ENCODE results near the gene HK1.

HK1 gene

GRCh38 chr10:69243817-69244216 lies 34.5 kb upstream of the HK1 start:
- no peak for ATAC-seq

DNA sequence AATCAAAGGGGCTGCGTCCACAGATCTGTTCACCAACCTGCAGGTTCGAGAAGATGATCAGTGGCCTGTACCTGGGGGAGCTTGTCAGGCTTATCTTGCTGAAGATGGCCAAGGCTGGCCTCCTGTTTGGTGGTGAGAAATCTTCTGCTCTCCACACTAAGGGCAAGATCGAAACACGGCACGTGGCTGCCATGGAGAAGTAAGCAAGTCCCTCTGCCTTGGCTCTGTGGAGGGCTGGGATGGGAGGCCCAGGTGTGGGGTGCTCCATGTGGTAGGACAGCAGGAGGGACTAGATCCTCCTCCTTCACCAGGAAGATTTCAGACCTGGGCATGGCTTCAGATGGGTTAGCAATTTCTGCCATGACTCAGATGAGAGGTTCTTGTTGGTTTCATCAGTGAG lies 32.3 kb upstream of the HK1 start:
- ATAC-seq, result no peak
- no peak for TF ChIP-seq RARB (CRISPR knock-in tag; IDR thresholded peaks at IDR 0.05)
- TF ChIP-seq TCF4 (CRISPR knock-in tag; IDR thresholded peaks at IDR 0.05; ENCODE audit: borderline replicate concordance), result no peak
- TF ChIP-seq ZNF565 (CRISPR knock-in tag; conservative IDR thresholded peaks at IDR 0.05; ENCODE audit: low read depth), result no peak
- no peak for TF ChIP-seq PPARA (CRISPR knock-in tag; IDR thresholded peaks at IDR 0.05; ENCODE audit: borderline replicate concordance)
- no peak for TF ChIP-seq POU6F1 (CRISPR knock-in tag; IDR thresholded peaks at IDR 0.05; ENCODE audit: borderline replicate concordance, low read depth)
- TF ChIP-seq BACH2 (CRISPR knock-in tag; IDR thresholded peaks at IDR 0.05; ENCODE audit: borderline replicate concordance), result no peak
- no peak for TF ChIP-seq ZC3H10 (CRISPR knock-in tag; IDR thresholded peaks at IDR 0.05)
- no peak for TF ChIP-seq ZNF8 (CRISPR knock-in tag; IDR thresholded peaks at IDR 0.05)
- no peak for TF ChIP-seq GLIS3 (CRISPR knock-in tag; IDR thresholded peaks at IDR 0.05)
- TF ChIP-seq SNAI2 (CRISPR knock-in tag; IDR thresholded peaks at IDR 0.05), result no peak
- TF ChIP-seq, protein P1, sequence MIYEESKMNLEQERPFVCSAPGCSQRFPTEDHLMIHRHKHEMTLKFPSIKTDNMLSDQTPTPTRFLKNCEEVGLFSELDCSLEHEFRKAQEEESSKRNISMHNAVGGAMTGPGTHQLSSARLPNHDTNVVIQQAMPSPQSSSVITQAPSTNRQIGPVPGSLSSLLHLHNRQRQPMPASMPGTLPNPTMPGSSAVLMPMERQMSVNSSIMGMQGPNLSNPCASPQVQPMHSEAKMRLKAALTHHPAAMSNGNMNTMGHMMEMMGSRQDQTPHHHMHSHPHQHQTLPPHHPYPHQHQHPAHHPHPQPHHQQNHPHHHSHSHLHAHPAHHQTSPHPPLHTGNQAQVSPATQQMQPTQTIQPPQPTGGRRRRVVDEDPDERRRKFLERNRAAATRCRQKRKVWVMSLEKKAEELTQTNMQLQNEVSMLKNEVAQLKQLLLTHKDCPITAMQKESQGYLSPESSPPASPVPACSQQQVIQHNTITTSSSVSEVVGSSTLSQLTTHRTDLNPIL (CRISPR knock-in tag; IDR thresholded peaks at IDR 0.05; ENCODE audit: low read depth), result no peak
- TF ChIP-seq ISL1 (CRISPR knock-in tag; IDR thresholded peaks at IDR 0.05), result no peak
- no peak for TF ChIP-seq ZNF70 (CRISPR knock-in tag; IDR thresholded peaks at IDR 0.05)
- no peak for TF ChIP-seq OSR1 (CRISPR knock-in tag; IDR thresholded peaks at IDR 0.05)
- TF ChIP-seq CSRNP3 (CRISPR knock-in tag; IDR thresholded peaks at IDR 0.05), result no peak

More at GRCh38 chr10:69243817-69244216, 34.5 kb upstream of the HK1 start:
- TF ChIP-seq ZNF565 (CRISPR knock-in tag; conservative IDR thresholded peaks at IDR 0.05; ENCODE audit: low read depth) (no peak), OSR1 (CRISPR knock-in tag; IDR thresholded peaks at IDR 0.05) (no peak), ZFP3 (CRISPR knock-in tag; IDR thresholded peaks at IDR 0.05) (no peak), BACH2 (CRISPR knock-in tag; IDR thresholded peaks at IDR 0.05; ENCODE audit: borderline replicate concordance) (no peak), TSHZ2 (CRISPR knock-in tag; IDR thresholded peaks at IDR 0.05) (no peak), GLIS3 (CRISPR knock-in tag; IDR thresholded peaks at IDR 0.05) (no peak), TOX (CRISPR knock-in tag; IDR thresholded peaks at IDR 0.05; ENCODE audit: borderline replicate concordance) (no peak), ISL1 (CRISPR knock-in tag; IDR thresholded peaks at IDR 0.05) (no peak), ZNF70 (CRISPR knock-in tag; IDR thresholded peaks at IDR 0.05) (no peak), TCF4 (CRISPR knock-in tag; IDR thresholded peaks at IDR 0.05; ENCODE audit: borderline replicate concordance) (no peak), CSDC2 (CRISPR knock-in tag; IDR thresholded peaks at IDR 0.05) (no peak), ZFP30 (CRISPR knock-in tag; IDR thresholded peaks at IDR 0.05) (no peak), ESRRG (CRISPR knock-in tag; IDR thresholded peaks at IDR 0.05) (no peak), PPARA (CRISPR knock-in tag; IDR thresholded peaks at IDR 0.05; ENCODE audit: borderline replicate concordance) (no peak), RARB (CRISPR knock-in tag; IDR thresholded peaks at IDR 0.05) (no peak), ZNF8 (CRISPR knock-in tag; IDR thresholded peaks at IDR 0.05) (no peak), SNAI2 (CRISPR knock-in tag; IDR thresholded peaks at IDR 0.05) (no peak), POU6F1 (CRISPR knock-in tag; IDR thresholded peaks at IDR 0.05; ENCODE audit: borderline replicate concordance, low read depth) (no peak)
- TF ChIP-seq, protein P2, sequence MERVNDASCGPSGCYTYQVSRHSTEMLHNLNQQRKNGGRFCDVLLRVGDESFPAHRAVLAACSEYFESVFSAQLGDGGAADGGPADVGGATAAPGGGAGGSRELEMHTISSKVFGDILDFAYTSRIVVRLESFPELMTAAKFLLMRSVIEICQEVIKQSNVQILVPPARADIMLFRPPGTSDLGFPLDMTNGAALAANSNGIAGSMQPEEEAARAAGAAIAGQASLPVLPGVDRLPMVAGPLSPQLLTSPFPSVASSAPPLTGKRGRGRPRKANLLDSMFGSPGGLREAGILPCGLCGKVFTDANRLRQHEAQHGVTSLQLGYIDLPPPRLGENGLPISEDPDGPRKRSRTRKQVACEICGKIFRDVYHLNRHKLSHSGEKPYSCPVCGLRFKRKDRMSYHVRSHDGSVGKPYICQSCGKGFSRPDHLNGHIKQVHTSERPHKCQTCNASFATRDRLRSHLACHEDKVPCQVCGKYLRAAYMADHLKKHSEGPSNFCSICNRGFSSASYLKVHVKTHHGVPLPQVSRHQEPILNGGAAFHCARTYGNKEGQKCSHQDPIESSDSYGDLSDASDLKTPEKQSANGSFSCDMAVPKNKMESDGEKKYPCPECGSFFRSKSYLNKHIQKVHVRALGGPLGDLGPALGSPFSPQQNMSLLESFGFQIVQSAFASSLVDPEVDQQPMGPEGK (CRISPR knock-in tag; IDR thresholded peaks at IDR 0.05; ENCODE audit: borderline replicate concordance), result no peak
- TF ChIP-seq, protein P1 (CRISPR knock-in tag; IDR thresholded peaks at IDR 0.05; ENCODE audit: low read depth), result no peak
